Pulmonary artery endothelial cell (primary cell): ENCODE results near the gene UCK2. TPM values are rescaled to one million over a fixed set of nuclear protein-coding genes. Genes with fewer than 3 reads are reported as not detected.

Source experiments
- DNase-seq: peaks from one replicate; pipeline ENCODE4 v3.0.0-alpha.2; 2011; ENCODE audit warnings: low read depth, low spot score
- total RNA-seq: library from RNA; depleted of rRNA; stranded (reverse); fragments of >200 nt; gene quantifications from 2 replicates; pipeline ENCODE4 v1.2.3, GENCODE V29; 2014

UCK2 gene
- total RNA-seq, 1 donor from 2014 or later = 138 TPM

DNA sequence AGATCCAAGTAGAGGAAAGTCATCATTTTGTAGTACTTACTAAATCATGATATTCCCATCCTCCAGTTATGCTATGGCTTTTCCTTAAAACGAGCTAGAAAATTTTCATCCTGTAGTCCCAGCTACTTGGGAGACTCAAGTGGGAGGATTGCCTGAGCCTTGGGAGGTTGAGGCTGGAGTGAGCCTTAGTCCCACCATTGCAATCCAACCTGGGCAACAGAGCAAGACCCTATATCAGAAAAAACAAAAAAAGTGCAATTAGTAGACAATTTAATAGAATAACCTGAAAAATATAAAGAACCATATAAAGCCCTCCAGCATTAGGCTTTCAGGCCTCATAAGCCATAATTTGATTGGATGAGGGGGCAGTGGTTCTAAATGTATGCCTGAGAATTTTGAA is 6.8 kb downstream of the UCK2 start:
- DNase-seq = no peak

DNA sequence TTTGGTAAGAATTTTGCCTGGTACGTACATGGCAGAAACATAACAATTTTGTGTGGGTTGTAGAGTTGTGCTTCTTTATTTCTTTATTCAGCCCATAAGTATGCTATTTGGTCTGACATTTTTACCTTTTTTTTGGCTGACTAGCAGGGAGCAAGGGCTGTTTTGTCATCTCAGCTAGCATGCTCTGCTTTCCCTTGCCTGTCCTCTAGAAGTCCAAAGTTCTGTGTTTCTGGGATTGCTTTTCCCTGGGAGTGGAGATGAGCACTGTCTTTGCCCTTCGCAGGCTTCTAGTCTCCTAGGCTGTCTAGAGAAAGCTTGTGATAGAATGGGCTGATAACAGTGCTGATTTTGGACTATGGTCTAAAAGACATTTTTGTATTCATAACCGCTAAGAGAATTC is 7.5 kb downstream of the UCK2 start:
- no peak for DNase-seq

GRCh38 chr1:165836664-165837482 is 9.5 kb downstream of the UCK2 start:
- no peak for DNase-seq

- peak; percentile 41 for DNase-seq
Observed at GRCh38 chr1:165837838-165838364, 10.5 kb downstream of the UCK2 start.

GRCh38 chr1:165840423-165840822 is 13.0 kb downstream of the UCK2 start:
- no peak for DNase-seq

DNA sequence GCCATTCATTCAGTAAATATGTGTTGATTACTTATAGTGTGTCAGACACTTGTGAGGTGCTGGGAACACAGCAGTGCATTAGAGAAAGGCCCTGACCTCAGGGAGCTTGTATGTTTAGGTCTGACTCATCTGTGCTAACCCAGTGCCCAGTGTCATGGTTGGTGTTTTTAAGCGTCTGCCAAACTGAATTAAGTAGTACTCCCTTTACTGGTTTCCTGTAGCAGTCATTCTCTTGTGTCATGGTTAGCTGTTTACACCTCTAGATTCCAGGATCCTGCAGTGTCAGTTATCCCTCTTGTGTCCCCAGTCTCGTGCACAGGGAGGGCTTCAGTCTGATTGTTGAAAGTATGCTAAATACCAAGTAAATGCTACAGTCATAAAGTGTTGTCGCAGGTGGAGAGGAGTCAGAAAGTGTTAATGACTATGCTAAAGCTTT is 14.2 kb downstream of the UCK2 start:
- DNase-seq = no peak

- no peak for DNase-seq
Observed at GRCh38 chr1:165842023-165842670, 14.7 kb downstream of the UCK2 start.

DNA sequence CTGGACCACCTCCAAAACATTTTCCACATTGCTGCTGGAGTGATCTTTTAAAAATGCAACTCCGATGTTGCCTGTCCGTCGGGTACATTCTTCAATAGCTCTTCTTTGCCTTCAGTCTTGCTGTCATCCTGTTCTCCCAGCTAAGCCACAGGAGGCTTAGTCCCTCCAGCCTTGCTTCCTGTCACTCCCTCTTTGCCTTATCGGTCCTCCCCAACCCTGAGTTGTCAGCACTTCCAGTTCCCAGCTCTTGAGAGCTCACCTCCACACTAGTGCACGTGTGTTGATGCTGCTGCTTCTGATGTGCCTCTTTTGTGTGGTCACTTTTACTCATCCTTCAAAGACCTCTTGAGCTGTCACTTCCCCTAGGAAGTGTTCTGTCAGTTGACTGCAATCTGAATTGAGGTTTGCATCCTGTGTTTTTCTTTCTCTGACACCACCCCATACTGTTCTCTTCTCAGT is 15.3 kb downstream of the UCK2 start:
- no peak for DNase-seq

GRCh38 chr1:165843304-165843703 is 15.9 kb downstream of the UCK2 start:
- DNase-seq = no peak

- DNase-seq = no peak
Observed at GRCh38 chr1:165844114-165844798, 16.8 kb downstream of the UCK2 start.

- no peak for DNase-seq
Observed at GRCh38 chr1:165844933-165845332, 17.5 kb downstream of the UCK2 start.

- DNase-seq = no peak
Observed at GRCh38 chr1:165845569-165845968, 18.2 kb downstream of the UCK2 start.

DNA sequence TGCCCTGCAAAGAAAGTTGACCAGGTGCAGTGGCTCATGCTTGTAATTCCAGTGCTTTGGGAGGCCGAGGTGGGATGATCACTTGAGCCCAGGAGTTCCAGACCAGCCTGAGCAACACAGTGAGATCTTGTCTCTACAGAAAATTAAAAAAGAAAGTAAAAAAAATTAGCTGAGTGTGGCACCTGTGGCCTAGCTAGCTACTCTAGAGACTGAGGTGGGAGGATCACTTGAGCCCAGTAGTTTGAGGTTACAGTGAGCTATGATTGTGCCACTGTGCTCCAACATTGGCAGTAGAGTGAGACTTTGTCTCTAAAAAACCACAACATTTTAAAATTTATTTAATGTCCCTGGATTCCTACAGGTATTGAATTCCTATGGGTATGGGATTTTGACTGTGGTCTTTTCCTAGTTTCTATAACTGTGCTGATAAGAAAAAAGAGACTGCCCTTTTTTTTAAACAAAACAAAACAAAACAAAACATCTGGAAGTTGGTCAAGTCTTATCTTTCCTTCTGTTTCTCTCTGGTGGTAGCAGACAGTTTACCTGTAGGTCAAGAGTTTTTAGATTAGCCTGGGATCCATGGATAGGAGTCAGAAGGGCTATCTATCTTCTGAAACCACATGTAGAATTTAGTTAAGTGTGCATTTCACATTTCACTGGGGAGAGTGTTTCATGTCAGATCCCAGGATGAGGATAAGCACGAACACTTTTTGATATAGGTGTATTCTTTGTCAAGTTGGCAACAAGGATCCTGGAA is 18.8 kb downstream of the UCK2 start:
- no peak for DNase-seq

- DNase-seq = no peak
Observed at GRCh38 chr1:165847486-165847885, 20.1 kb downstream of the UCK2 start.

- DNase-seq = no peak
Observed at GRCh38 chr1:165849353-165850133, 22.1 kb downstream of the UCK2 start.

GRCh38 chr1:165851034-165851658 is 23.7 kb downstream of the UCK2 start:
- DNase-seq = no peak

GRCh38 chr1:165852871-165853270 is 25.5 kb downstream of the UCK2 start:
- no peak for DNase-seq

DNA sequence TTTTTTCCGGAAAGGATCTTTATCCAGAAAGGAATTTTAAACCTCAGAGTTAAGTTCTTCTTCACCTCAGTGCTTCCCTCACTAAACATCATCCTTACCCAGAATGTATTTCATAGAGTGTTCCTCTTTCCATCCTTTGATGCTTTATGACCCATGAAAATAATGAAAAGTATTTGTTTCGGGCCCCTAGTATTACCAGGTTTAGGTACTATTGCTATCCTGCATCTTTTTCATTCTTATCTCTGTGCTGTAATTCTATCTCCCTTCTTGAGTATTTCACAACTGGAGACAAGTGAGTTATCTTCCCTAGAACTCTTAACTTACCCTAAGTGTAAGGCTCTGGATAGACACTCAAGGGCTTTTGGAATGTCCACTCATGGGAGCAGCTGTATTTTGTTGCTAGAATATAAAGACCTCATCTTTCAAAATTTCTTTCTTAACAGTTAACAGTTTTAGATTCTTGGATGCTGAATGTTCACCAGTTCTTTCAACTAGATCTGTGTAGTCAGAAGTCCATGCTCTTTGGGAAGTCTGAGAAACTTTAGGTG is 26.2 kb downstream of the UCK2 start:
- no peak for DNase-seq

DNA sequence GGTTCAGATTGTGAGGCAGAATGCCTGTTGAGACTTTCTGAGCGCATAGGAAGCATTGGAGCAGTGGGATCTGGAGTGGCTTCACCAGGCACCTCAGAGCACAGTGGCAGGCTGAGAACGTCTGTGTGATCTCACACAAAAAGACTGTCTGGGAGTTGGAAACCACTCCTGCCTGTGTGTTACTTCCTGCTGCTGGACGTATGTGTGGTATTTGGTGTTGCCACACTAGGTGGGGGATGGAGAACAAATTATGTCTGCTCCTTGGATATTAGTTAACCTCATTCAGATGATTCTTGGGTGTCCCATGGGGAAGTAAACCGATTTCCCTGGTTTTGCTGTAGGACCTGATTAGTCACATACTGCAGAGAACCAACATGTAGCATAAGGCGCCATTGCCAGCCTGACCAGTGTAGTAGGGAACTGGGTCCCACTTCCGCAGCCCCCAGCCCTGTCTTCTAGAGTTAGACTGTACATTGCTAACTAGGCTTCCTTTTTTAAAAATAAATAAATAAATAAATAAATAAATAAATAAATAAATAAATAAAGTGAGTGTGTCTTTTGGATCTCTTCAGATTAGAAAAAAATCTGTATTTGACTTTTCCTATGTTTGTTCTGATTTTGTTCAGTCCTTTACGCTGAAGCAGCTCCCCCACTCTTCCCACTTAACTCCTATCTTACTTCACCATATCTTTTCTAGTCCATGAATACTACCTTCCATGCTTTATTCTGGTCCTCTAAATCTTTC is 26.9 kb downstream of the UCK2 start:
- no peak for DNase-seq
